NCI-H524 (cell line): ENCODE results near the gene MAST2.
"Not testable (repeated sequence)": the region's sequence is repeated elsewhere in the genome, so short reads cannot be mapped to it uniquely, and the experiment has no call there.

Source experiments
- DNase-seq, 2 experiments: peaks; one replicate each; lab custom pipeline; 2025; lab: John Stamatoyannopoulos, UW

MAST2 gene

DNA sequence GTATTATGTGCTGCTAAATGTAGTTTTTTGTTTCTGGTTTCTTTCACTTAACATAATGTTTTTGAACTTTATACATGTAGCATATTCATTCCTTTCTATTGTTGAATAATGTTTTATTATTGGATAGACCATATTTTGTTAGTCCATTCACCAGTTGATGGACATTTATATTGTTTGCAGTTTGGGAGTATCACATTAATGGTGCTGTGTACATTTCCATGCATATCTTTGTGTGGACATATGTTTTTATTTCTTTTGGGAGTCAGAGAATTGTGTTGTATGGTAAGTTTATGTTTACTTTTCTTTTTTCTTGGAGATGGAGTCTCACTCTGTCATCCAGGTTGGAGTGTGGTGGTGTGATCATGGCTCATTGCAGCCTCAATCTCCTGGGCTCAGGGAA is 134.6 kb downstream of the MAST2 start:
- no peak for DNase-seq

DNA sequence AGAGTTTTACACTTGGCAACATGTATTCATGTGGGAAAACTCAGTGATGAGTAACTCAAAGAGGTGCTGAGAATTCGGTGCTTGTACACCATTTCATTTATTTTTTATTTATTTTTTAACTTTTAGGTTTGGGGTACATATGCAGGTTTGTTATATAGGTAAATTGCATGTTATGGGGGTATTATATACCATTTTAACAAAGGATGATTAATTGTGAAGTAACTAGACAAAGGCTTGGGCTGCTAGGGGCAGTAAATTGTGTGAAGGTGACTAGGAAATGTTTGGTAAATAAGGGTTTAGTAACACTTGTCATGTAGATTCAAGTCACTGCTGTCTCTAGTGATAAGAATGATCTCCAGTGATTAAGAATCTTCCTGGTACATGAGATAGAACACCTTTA is 139.0 kb downstream of the MAST2 start:
- no peak for DNase-seq

DNA sequence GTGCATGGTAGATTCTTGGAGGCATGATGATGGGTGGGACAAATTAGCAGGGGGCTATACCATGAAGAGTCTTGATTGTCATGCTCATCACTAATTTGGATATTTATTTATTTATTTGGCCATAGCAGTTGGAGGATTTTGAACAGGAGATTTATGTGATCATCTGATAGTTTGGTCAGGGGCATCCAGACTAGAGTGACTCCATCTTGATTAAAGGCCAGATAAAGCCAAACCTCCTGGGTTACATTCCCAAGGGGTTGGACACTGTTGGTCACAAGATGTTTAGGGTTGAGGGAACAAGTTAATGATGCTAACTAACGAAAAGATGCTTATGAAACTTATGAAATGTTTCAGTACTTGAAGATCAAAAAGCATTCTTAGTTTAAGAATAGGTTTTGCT is 139.8 kb downstream of the MAST2 start:
- DNase-seq, result no peak

DNA sequence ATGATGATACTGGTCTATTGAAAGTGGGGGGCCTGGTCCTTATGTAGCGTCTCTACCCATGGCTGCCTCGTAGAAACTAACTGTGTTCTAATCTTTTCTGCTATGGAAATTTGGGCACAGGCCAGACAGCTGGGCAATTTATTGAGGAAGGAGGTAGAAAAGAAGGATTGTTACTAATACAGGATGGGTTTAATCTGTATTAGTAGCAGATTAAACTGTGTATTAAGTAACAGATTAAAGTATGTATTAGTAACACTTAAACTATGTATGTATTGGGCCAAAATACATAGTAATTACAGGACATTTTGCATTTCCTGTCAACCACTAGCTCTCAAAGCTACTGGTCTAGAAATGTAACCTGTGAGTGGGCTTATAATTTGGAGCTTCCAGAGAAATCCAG is 142.0 kb downstream of the MAST2 start:
- DNase-seq, result peak; percentile 9 to 10

DNA sequence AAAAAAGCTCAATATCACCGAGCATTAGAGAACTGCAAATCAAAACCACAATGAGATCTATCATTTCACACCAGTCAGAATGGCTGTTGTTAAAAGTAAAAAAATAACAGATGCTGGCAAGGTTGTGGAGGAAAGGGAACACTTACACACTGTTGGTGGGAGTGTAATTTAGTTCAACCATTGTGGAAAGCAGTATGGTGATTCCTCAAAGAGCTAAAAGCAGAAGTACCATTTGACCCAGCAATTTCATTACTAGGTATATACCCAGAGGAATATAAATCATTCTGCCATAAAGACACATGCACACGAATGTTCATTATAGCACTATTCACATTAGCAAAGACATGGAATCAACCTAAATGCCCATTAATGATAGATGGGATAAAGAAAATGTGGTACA is 146.1 kb downstream of the MAST2 start:
- DNase-seq, result not testable (repeated sequence)

DNA sequence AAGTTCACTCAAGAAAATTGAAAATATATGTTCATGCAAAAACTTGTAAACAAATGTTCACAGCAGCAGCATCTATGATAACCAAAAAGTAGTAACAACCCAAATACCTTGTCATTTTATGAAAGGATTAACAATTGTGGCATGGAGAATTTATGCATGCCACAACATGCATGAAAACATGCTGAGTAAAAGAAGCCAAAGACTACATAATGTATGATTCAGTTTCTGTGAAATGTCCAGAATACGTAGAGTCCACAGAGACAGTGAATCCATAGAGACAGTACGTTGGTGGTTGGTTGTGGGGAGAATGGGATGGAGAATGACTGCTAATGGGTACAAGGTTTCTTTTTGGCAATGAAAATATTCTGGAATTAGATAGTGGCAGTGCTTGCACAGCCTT is 148.7 kb downstream of the MAST2 start:
- DNase-seq, result no peak

DNA sequence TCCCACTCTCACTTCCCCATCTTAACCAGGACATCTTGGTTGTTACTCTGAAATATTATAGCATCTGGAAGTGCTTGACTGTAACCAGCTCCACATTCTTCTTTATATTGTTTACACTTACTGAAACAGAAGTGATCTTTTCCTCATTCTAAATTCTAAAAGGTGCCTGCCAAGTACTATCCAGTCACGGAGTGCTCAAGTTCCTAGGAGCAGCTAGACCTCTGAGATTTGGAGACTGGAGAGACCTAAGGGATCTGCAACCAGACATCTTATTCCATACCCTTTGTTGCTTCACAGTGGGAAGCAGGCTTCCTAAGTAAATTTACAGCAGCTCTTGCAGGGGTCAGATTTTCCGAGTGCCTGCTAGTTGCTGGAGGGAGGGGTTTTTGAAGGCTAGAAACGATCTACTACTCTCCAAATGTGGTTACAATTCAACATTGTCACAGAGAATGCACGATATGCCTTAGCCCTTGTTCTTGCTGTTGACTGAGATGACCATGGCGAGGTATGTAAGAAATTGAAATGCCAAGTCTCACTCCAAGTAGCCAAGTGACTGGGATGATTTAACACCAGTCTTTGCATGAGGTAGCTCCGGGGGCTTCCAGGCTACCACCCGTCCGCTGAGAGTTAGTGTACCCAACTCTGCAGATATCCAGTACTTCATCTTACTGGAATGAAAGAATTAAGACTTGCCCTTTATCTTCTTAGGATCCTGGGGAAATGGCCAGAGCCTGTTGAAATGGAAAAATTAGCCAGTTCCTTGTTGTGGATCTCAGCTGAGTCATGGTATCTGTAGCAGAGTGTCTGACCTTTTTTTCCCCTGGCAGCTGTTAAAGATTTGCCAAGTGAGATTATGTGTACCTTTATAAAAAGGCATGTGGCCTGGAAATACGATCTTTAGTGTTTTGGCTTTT is 150.8 kb downstream of the MAST2 start:
- peak in 1 of 2 experiments; percentile 26 for DNase-seq

DNA sequence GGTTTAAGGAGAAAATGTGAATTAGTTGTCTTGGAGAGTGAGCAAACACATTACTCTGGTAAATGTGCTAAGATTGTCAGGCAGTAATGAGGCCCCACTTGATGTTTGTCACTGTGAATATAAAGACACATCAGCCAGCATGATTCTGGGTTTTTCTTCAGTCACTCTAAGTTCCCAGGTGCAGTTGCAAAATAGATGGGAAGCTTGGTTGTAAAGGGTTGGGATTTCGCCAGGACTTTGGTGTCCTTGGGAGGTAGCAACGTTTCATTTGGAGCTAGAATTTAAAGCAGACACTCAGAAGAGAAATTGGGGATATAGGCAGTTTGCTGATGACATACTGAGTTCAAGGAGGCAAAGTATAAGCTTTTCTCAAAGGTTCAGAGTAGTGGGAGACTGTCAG is 154.3 kb downstream of the MAST2 start:
- DNase-seq, result no peak

DNA sequence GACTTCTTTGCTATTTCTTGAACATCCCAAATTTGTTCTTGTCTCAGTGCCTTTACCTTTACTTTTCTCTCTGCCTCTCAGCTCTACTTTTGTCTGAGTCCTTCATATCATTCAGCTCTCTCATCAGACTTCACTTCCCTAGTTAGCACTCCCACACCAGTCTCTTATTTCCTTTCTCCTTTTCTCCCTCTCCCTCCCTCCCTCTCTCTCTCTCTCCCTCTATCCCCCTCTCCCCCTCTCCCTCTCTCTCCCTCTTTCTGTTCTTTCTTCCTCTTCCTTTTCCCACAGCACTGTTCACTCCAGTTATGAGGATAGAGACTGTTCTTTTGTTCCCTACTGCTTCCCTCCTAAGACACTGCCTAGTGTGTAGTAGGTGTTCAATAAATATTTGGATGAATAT is 154.9 kb downstream of the MAST2 start:
- DNase-seq, result no peak

DNA sequence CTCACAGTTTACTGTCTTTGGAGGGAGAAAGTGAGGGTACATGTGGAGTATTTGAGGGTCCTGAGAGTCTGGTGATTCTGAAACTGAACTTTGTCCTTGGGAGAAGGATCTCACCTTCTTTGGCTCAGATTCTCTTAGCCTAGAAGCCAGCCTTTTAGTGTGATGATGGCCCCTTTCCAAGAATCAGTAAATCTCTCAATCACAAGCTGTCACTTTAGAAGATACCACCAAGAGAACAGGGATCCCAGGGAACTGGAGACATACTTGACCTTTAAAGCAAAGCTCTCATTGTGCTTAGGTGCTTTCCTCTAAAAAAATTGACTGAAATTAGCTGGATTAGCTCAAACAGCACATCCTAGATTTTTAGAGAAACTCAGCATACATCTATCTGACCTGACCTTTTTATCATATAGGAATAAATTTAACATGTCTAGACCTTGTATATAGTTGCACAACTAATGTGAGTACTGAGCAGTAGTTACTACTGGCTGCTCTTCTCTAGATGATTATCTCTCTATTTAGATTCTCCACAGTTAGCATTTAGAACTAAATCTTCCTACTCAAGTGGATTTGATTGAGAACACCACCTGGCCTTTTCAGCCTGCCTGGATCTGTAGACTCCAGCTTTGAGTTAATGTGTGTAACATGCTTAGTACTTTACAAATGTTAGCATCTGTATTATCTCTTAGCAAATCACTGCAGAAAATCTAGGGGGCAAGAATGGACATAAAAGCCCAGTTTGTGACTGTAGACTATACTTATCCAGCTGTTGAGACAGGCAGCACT is 157.7 kb downstream of the MAST2 start:
- DNase-seq, result peak; percentile 18 to 76

DNA sequence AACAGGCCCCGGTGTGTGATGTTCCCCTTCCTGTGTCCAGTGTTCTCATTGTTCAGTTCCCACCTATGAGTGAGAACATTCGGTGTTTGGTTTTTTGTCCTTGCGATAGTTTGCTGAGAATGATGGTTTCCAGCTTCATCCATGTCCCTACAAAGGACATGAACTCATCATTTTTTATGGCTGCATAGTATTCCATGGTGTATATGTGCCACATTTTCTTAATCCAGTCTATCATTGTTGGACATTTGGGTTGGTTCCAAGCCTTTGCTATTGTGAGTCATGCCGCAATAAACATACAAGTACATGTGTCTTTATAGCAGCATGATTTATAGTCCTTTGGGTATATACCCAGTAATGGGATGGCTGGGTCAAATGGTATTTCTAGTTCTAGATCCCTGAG is 158.5 kb downstream of the MAST2 start:
- not testable (repeated sequence) for DNase-seq

DNA sequence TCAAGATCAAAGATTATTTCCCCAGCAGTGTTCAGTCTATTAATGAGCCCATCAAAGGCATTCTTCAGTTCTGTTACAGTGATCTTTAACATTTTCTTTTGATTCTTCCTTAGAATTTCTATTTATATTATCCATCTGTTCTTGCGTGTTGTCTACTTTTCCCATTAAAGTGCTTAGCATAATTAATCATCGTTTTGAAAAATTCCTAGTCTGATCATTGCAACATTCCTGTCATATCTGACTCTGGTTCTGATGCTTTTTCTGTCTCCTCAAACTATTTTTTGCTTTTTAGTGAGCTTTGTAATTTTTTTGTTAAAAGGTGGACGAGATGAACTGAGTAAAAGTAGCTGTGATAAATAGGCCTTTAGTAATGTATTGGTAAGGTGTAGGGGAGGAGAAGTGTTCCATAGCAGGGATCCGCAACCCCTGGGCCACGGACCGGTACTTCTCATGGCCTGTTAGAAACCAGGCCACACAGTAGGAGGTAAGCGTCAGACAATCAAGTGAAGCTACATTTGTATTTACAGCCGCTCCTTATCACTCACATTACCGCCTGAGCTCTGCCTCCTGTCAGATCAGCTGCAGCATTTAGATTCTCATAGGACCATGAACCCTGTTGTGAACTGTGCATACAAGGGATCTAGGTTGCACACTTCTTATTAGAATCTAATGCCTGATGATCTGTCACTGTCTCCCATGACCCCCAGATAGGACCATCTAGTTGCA is 165.7 kb downstream of the MAST2 start:
- DNase-seq, result no peak

DNA sequence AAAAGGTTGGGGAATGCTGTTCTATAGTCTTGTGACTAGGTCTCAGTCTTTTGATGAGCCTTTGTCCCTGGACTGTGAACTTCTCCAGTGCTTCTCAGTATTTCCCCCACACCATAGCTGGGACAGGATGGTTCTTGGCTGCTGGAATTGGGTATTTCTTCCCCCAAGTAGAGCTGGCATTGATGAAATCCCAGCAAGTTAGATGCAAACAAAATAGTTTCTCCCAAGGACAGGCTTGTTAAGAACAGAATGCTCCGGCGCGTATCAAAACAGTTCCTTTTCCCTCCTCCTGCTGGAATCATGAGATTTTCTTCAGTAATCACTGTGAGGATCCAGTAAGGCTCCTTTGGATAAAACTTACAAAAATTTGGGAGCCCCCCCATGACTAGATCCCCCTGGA is 166.5 kb downstream of the MAST2 start:
- DNase-seq, result no peak

DNA sequence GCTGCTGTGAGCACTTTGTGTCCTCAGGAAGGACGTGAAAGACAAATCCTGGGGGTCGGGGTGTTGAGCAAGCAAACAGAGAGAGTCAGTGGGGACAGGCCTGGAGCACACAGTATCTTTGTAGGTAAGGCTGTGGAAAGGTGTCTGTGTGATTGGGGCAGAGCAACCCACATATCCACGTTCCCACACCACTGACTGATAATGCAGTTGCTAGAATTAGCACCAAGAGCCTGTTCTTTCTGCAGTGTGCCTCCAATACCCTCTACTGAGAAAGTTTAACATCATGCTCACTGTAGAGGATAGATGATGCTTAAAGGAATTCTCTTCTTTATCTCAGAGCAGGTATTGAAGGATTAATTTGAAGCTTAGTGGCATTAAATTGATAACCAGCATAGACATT is 167.9 kb downstream of the MAST2 start:
- no peak for DNase-seq

DNA sequence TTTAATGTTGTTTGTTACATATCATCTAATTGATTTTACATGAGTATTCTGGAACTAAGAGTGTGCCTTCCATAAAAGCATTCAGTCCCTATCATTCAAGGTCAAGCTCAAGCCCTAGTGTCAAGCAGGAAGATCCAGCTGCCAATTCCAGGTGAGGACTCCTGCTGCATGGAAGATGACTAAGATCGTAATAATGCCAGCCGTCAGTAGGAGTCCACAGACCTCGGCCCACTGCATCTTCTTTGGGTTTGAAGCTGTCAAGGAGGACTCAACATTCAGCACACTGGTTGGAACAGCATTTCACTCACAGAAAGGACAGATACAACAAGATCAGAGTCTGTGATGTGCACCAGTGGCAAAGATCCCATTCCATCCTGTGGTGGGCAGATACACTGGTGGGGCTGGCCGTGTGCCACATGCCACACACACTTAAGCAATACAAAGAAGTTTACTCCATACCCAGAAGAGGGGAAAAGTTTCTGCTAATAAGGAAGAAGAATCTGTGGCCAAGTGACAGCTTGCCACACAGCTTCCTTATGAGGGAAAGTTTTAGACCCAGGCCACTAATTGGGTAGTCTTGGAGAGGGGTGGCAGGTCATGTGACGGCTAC is 168.6 kb downstream of the MAST2 start:
- DNase-seq, result no peak

DNA sequence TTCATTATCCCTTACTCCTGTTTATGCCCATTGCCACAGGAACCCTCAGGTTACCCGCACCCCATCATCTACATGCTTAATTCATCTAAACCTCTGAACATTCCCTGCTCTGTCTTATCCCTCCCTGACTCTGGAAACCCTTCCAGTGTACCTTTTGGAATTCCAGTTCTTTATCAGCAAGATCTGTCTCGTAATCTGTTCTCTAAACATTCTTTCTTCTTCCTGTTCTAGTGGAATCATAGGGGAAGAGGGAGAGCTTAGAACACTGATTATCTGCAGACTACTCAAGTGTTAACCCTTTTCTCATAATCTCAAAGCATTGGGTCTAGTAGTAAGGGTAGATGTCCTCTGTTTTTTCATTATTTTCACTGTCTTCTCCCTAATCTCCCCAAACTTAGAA is 169.2 kb downstream of the MAST2 start:
- no peak for DNase-seq

DNA sequence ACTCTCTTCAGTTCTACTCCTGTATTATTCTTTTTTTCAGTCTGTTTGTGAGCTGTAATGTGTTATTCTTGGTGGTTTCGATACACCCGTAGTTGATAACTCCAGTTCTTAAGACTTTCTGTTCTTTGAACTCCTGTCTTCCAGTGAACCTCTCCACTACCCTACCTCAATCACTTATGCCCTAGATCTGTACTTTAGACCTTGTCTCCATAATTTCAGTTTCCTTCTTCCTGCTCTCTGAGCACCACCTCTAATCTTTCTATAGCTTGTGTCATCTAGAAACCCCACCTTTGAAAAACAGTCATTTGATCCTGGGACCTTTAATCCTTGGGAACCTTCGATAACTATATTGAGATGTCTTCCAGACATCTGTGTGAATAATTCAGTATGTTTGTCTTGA is 169.7 kb downstream of the MAST2 start:
- no peak for DNase-seq

DNA sequence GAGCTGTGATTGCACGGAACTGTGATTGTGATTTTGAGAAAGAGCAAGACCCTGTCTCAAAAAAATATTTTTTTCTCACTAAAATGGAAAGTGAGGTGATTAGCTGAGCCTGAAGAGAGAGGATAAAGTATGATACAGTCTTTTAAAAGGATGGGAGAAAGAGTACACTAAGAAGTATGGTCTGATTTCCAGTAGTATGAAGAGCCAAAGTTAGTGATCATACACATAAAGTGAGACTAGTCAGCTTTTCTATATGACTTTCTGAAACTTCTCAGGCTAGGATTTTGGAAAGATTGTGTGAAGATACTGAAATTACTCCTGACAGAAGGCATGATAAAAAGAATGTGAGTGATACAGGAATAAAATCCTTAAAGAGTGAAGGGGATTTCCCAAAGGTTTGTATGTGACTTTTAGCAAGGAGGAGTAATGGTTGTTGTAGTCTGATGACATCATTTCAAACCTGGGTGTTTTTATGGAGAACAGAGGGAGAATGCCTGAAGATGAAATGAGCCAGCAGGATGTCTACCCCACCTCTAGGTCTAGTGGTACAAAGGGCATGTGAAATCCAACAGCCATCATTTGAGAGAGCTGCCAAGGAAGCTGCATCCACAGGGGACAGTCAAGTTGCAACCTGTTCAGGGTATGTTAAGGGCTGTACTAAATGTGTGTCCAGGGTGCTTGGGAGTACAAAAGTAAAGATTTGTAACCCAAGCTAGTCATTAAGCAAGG is 171.3 kb downstream of the MAST2 start:
- peak in 1 of 2 experiments; percentile 1 for DNase-seq

DNA sequence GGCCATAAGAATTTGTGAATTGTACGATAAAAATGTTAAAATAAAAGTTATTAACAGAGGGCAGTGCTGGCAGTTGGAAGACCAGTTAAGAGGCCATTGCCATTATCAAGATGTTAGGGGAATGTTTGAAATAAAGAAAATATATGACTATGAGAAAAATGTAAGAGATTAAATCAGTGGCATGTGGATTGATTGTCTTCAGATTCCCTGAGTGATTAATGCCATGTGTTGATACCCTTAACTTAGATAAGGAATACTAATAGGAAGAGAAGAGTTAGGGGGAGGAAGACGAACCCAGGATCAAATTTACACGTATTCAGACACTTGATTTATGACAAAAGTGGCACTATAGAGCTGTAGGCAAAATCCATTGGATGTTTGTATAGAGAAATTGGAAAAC is 173.2 kb downstream of the MAST2 start:
- DNase-seq, result no peak

DNA sequence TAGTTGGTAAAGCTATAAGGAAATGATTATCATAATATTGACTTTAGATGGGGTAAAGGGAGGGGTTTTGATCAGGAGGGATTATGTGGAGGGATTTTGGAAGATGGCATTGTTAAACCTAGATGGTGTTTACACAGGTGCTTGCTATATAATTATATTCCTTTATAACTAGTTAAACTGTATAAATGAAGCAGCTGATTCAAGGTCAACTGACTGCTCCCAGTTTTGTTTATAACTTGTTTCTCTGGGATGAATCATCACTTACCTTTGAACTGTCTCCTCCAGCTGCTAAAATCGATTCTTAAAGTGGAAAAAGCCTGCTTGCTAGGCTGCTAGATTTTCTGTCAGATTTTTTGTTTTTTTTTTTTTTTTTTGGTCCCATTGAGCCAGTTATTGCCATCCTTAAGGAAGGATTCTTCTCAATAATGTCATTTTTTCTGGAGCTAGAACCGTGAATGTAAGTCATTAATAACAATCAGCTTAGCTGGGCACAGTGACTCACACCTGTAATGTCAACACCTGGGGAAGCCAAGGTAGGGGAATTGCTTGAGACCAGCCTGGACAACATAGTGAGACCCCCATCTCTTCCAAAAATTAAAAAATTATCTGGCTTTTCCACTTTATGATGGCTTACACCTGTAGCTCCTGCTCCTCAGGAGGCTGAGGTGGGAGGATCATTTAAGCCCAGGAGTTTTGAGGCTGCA is 175.8 kb downstream of the MAST2 start:
- no peak for DNase-seq

DNA sequence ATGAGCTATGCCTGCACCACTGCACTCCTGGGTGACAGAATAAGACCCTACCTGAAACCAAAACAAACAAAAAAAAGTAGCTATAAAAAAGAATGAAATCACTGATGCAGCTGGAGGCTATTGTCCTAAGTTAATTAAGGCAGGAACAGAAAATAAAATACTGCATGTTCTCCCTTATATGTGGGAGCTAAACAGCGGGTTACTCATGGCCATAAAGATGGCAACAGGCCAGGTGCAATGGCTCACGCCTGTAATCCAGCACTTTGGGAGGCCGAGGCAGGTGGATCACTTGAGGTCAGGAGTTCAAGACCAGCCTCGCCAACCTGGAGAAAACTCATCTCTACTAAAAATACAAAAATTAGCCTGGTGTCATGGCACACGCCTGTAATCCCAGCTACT is 176.4 kb downstream of the MAST2 start:
- no peak for DNase-seq
